ENCODE data around the gene EIF4EBP3.

The EIF4EBP3 gene

DNA sequence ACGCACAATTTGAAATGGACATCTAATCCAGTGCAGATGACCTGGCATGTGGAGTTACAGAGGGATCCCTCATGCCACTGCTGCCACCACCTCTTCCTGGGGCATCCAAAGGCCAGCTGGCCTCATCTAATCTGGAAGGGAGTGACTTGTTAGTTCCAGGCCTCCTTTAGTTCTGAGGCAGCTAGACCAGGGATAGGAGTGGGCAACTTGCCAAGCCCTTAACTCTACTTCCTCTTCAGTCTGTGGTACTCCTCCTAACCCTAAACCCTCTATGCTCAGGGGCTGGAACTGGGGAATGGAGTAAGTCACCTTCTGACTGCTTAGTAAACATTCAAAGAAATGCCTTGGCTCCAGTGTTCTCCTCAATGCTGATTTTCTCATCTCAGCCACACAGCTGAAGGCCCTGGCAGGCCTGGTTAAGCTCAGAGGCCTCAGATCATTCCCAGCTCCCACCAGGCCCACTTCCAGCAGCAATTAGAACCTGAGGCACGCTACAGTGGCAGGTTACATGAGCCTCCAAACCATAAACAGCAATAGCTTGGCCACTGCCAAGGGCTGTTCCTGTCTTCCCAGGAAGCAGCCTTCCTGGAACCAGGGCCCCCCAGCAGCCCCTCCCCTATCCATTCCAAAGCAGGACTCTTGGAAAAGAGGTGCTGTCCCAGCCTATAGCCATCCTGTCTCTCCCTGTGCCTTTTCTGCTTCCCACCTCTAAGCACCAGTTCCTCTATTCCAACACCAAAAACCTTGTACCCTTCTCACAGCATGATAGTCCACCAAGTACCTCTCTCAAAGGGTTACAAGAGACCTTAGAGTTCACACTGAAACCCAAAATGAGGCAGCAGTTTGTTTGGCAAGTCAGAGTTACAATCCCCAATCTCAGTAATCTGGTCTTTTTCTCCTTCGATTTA lies 2.0 kb downstream of the EIF4EBP3 start:
- peaks cover 10% of the 10 kb centered on the region for H3K4me1 ChIP-seq
- H3K79me2 ChIP-seq, result peaks cover 4% of the 10 kb centered on the region
- peak overlapping the region; percentile 53 for H3K27ac ChIP-seq
- no peak overlapping the region for H3K9ac ChIP-seq
- no peaks in the 10 kb centered on the region for H3K36me3 ChIP-seq (ENCODE audit: control insufficient read depth, insufficient read depth, low read length)
- TF ChIP-seq, protein P1, sequence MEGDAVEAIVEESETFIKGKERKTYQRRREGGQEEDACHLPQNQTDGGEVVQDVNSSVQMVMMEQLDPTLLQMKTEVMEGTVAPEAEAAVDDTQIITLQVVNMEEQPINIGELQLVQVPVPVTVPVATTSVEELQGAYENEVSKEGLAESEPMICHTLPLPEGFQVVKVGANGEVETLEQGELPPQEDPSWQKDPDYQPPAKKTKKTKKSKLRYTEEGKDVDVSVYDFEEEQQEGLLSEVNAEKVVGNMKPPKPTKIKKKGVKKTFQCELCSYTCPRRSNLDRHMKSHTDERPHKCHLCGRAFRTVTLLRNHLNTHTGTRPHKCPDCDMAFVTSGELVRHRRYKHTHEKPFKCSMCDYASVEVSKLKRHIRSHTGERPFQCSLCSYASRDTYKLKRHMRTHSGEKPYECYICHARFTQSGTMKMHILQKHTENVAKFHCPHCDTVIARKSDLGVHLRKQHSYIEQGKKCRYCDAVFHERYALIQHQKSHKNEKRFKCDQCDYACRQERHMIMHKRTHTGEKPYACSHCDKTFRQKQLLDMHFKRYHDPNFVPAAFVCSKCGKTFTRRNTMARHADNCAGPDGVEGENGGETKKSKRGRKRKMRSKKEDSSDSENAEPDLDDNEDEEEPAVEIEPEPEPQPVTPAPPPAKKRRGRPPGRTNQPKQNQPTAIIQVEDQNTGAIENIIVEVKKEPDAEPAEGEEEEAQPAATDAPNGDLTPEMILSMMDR (IDR thresholded peaks at IDR 0.05), result no peak
- no peaks in the 10 kb centered on the region for H3K27me3 ChIP-seq (ENCODE audit: control insufficient read depth, insufficient read depth, low read length)
- H3K9me3 ChIP-seq (ENCODE audit: control insufficient read depth, low read length), result no peaks in the 10 kb centered on the region
- H3K4me3 ChIP-seq (ENCODE audit: low read depth, low read length), result no peak overlapping the region
- no peak overlapping the region for H2AFZ ChIP-seq
- no peak overlapping the region for H3K4me2 ChIP-seq (ENCODE audit: low read length)

DNA sequence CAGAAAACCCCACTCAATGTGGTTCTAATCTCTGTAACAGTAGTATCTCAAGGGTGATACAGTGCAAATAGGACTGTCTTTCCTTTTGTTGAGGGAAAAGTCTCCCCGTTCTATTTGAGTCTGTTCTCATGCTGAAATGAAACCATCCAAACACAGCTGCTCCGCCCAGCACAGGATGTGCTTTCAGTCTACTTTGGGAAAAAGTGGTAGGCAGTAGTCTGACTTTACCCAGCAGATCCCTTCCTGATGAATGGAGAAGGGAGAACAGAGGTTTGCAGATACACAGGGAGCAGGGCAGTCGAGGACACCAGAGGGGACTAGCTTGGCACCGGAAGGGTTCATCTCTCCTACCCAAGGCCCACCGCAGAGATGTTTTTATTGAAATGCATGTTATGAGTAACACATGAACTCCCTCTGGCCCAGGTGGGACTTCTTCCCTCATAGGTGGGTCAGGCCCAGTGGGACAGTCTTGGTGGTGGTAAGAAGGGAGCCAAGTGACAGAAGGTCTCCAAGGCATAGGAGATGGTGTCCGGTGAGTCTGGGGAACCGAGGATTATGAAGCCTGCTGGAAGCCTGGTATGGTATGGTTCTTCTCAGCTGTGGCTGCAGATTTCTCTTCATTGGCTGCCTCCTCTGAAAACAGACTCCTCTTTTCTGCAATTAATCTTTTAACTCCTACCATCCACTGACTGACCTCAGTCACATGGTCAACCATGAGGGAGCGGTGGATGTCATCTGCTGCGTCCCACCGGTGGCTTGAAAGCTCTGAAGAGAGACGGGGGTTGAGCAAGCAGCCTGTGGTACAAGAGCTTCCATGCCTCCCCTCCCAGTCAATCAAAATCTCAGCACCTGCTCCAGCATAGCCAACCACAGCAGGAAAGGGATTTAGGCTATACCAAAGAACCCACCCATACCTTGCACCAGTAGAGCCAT lies 3.0 kb downstream of the EIF4EBP3 start:
- Histone ChIP-seq H3K79me2 (peaks cover 10% of the 10 kb centered on the region), H3K27ac (peak overlapping the region; percentile 53), H3K4me1 (peaks cover 10% of the 10 kb centered on the region), H3K27me3 (ENCODE audit: control insufficient read depth, insufficient read depth, low read length) (no peaks in the 10 kb centered on the region), H3K9me3 (ENCODE audit: control insufficient read depth, low read length) (no peaks in the 10 kb centered on the region), H2AFZ (no peak overlapping the region), H3K9ac (no peak overlapping the region), H3K4me3 (ENCODE audit: low read depth, low read length) (no peak overlapping the region), H3K4me2 (ENCODE audit: low read length) (no peak overlapping the region), H3K36me3 (ENCODE audit: control insufficient read depth, insufficient read depth, low read length) (no peaks in the 10 kb centered on the region)
- TF ChIP-seq, protein P1 (IDR thresholded peaks at IDR 0.05), result no peak

DNA sequence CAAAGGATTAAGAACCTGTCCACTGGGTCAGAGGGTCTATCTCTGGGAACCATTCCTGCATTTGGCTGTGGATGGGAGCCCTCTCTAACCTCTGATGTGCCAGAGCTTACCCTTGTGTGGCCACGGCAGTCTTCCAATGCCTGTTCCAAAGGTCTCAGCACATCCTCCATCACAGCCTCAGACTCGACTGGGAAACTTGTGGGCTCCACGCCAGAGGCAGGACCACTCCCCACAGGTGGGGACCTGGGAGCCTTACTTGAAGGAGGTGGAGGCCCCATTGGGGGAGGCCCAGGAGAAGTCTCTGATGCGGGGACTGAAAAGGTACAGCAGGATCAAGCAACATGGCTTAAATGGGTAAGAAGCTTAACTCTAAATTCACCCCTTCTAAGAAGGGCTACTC lies 4.4 kb downstream of the EIF4EBP3 start:
- no peak overlapping the region for H2AFZ ChIP-seq
- no peaks in the 10 kb centered on the region for H3K36me3 ChIP-seq (ENCODE audit: control insufficient read depth, insufficient read depth, low read length)
- H3K79me2 ChIP-seq, result peaks cover 16% of the 10 kb centered on the region
- H3K4me1 ChIP-seq, result peaks cover 15% of the 10 kb centered on the region
- H3K9me3 ChIP-seq (ENCODE audit: control insufficient read depth, low read length), result no peaks in the 10 kb centered on the region
- H3K4me2 ChIP-seq (ENCODE audit: low read length), result no peak overlapping the region
- H3K4me3 ChIP-seq (ENCODE audit: low read depth, low read length), result no peak overlapping the region
- H3K9ac ChIP-seq, result no peak overlapping the region
- TF ChIP-seq, protein P1 (IDR thresholded peaks at IDR 0.05), result no peak
- H3K27ac ChIP-seq, result no peak overlapping the region
- H3K27me3 ChIP-seq (ENCODE audit: control insufficient read depth, insufficient read depth, low read length), result no peaks in the 10 kb centered on the region

DNA sequence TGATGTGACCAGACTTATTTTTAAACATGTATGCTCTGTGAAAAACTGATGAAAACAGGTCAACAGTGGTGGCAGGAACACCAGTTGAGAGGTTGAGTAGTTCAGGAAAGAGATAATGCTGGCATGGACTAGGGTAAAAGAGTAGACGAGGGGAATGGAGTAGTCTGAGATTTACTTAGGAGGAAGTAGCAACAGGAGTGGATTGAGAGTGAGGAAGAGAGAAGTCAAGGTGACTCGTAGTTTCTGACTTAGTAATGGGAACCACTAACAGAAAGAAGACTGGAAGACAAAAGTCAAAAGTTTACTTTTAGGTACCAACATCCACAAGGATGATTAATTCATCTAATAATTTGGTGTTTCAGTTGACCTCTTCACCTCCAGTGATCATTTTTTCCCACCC lies 6.2 kb downstream of the EIF4EBP3 start:
- no peaks in the 10 kb centered on the region for H3K9me3 ChIP-seq (ENCODE audit: control insufficient read depth, low read length)
- peaks cover 18% of the 10 kb centered on the region for H3K79me2 ChIP-seq
- no peak overlapping the region for H3K4me3 ChIP-seq (ENCODE audit: low read depth, low read length)
- no peak overlapping the region for H3K27ac ChIP-seq
- TF ChIP-seq, protein P1 (IDR thresholded peaks at IDR 0.05), result no peak
- no peaks in the 10 kb centered on the region for H3K36me3 ChIP-seq (ENCODE audit: control insufficient read depth, insufficient read depth, low read length)
- no peak overlapping the region for H2AFZ ChIP-seq
- H3K27me3 ChIP-seq (ENCODE audit: control insufficient read depth, insufficient read depth, low read length), result no peaks in the 10 kb centered on the region
- H3K4me1 ChIP-seq, result peaks cover 8% of the 10 kb centered on the region
- no peak overlapping the region for H3K9ac ChIP-seq
- H3K4me2 ChIP-seq (ENCODE audit: low read length), result no peak overlapping the region
